Erythroblast (primary cell): Measurements from ENCODE around the gene OPRL1.

Experiments used
- GATA1 ChIP-seq: IDR thresholded peaks from 2 replicates; pipeline ENCODE4 v1.6.1; 2011; ENCODE audit warnings: low read depth, mild to moderate bottlenecking, control low read depth, low read length, moderate library complexity
- POLR2A ChIP-seq: IDR thresholded peaks from 2 replicates; pipeline ENCODE4 v1.6.1; 2011; ENCODE audit warnings: mild to moderate bottlenecking, low read length

DNA sequence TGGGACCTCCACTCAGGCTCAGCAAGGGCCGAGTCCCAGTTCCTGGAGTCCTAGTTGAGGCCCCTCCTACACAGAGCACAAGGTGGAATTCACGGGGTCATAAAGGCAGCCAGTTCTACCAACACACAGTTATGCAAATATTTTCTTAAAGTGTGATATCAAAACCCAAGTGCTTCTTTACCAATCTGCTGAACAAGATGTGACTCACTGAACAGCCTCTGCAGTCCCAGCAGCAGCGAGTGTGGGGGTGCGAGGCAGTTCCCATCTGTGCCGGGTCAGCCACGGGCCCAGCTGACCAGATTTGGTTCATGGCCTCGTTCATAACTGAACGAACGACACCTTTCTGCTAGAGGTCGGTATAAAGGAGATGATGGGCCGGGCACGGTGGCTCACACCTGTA lies 21.3 kb upstream of the OPRL1 start:
- no peak for TF ChIP-seq POLR2A
- no peak for TF ChIP-seq GATA1
